HEK293 (cell line): Measurements from ENCODE around the gene MTR.

Experiments
- CTCF ChIA-PET: fragments of 350-600 bp; formaldehyde crosslinking; extraction: SDS; loops from one replicate; lab custom pipeline; 2021; ENCODE audit warnings: antibody characterized with exemption; lab: Yijun Ruan, JAX
- POLR2A ChIA-PET: fragments of 300-600 bp; formaldehyde crosslinking; extraction: SDS; loops from one replicate; lab custom pipeline; 2020; ENCODE audit warnings: antibody characterized with exemption, inconsistent platforms; lab: Yijun Ruan, JAX
- H3K27ac ChIP-seq: fragments of 200-500 bp; sonication (Bioruptor generic); 2 replicates; pipeline ENCODE4 v1.5.1; 2014; ENCODE audit warnings: low read depth, low read length, control low read depth, inconsistent platforms; ENCODE audit errors: extremely low read depth
- H3K36me3 ChIP-seq, 2 experiments: fragments of 200-500 bp in 1 of 2; sonication (Bioruptor generic) in 1 of 2; 1 replicate in 1 of 2; 2 replicates in 1 of 2; pipeline ENCODE4 v1.5.1; 2014 to 2017; ENCODE audit warnings: inconsistent platforms in 2 of 2, low read length in 2 of 2; ENCODE audit not compliant: control insufficient read depth in 2 of 2, insufficient read depth in 1 of 2
- H3K4me1 ChIP-seq: fragments of 200-500 bp; sonication (Bioruptor generic); 2 replicates; pipeline ENCODE4 v1.5.1; 2014; ENCODE audit warnings: mild to moderate bottlenecking, low read length, inconsistent platforms; ENCODE audit not compliant: control insufficient read depth, insufficient read depth
- H3K4me3 ChIP-seq: 2 replicates; pipeline ENCODE4 v1.5.1; 2011; ENCODE audit warnings: low read depth, mild to moderate bottlenecking, control low read depth, low read length, moderate library complexity
- H3K9me3 ChIP-seq: fragments of 200-500 bp; sonication (Bioruptor generic); 2 replicates; pipeline ENCODE4 v1.5.1; 2014; ENCODE audit warnings: low read depth, low read length, inconsistent platforms; ENCODE audit not compliant: control insufficient read depth, insufficient read depth
- GLI4 ChIP-seq: fragments of 450-650 bp; formaldehyde crosslinking; IDR thresholded peaks from 2 replicates; pipeline ENCODE4 v1.5.1; 2016; ENCODE audit warnings: missing biosample characterization, missing genetic modification characterization
- GLIS1 ChIP-seq: fragments of 450-650 bp; formaldehyde crosslinking; IDR thresholded peaks from 2 replicates; pipeline ENCODE4 v1.5.1; 2016; ENCODE audit warnings: missing biosample characterization, missing genetic modification characterization
- IKZF3 ChIP-seq: fragments of 450-650 bp; IDR thresholded peaks from 2 replicates; pipeline ENCODE4 v1.5.0; 2018; ENCODE audit warnings: missing biosample characterization, mild to moderate bottlenecking, missing genetic modification characterization, moderate library complexity
- KLF1 ChIP-seq: fragments of 450-650 bp; formaldehyde crosslinking; IDR thresholded peaks from 2 replicates; pipeline ENCODE4 v1.5.1; 2016; ENCODE audit warnings: missing biosample characterization, missing genetic modification characterization
- SALL2 ChIP-seq: fragments of 450-650 bp; formaldehyde crosslinking; IDR thresholded peaks from 2 replicates; pipeline ENCODE4 v1.5.0; 2017; ENCODE audit warnings: missing biosample characterization, mild to moderate bottlenecking, missing genetic modification characterization, borderline replicate concordance
- ZBTB1 ChIP-seq: fragments of 450-650 bp; formaldehyde crosslinking; IDR thresholded peaks from 2 replicates; pipeline ENCODE4 v1.5.1; 2016; ENCODE audit warnings: missing biosample characterization, missing genetic modification characterization
- ZBTB8A ChIP-seq: fragments of 450-650 bp; formaldehyde crosslinking; IDR thresholded peaks from 2 replicates; pipeline ENCODE4 v1.5.1; 2016; ENCODE audit warnings: missing biosample characterization, missing genetic modification characterization
- ZEB2 ChIP-seq: fragments of 450-650 bp; formaldehyde crosslinking; IDR thresholded peaks from 2 replicates; pipeline ENCODE4 v1.5.1; 2016; ENCODE audit warnings: missing biosample characterization, missing genetic modification characterization
- ZFHX2 ChIP-seq: fragments of 450-650 bp; formaldehyde crosslinking; conservative IDR thresholded peaks from 2 replicates; pipeline ENCODE4 v1.5.1; 2016; ENCODE audit warnings: missing biosample characterization, missing genetic modification characterization
- ZNF133 ChIP-seq: fragments of 450-650 bp; formaldehyde crosslinking; IDR thresholded peaks from 2 replicates; pipeline ENCODE4 v1.5.1; 2016; ENCODE audit warnings: missing biosample characterization, missing genetic modification characterization
- ZNF140 ChIP-seq: fragments of 450-650 bp; formaldehyde crosslinking; IDR thresholded peaks from 2 replicates; pipeline ENCODE4 v1.5.1; 2016; ENCODE audit warnings: missing biosample characterization, missing genetic modification characterization
- ZNF292 ChIP-seq: fragments of 450-650 bp; formaldehyde crosslinking; IDR thresholded peaks from 2 replicates; pipeline ENCODE4 v1.5.1; 2016; ENCODE audit warnings: low read depth, missing biosample characterization, missing genetic modification characterization, borderline replicate concordance
- ZNF302 ChIP-seq: fragments of 450-650 bp; formaldehyde crosslinking; IDR thresholded peaks from 2 replicates; pipeline ENCODE4 v1.5.1; 2016; ENCODE audit warnings: missing biosample characterization, missing genetic modification characterization, low read depth
- ZNF335 ChIP-seq: fragments of 450-650 bp; formaldehyde crosslinking; conservative IDR thresholded peaks from 2 replicates; pipeline ENCODE4 v1.5.1; 2016; ENCODE audit warnings: missing biosample characterization, missing genetic modification characterization
- ZNF426 ChIP-seq: fragments of 450-650 bp; formaldehyde crosslinking; IDR thresholded peaks from 2 replicates; pipeline ENCODE4 v1.5.1; 2017; ENCODE audit warnings: missing biosample characterization, missing genetic modification characterization, mild to moderate bottlenecking, inconsistent platforms, moderate library complexity
- ZNF521 ChIP-seq: fragments of 450-650 bp; formaldehyde crosslinking; IDR thresholded peaks from 2 replicates; pipeline ENCODE4 v1.5.1; 2017; ENCODE audit warnings: missing biosample characterization, mild to moderate bottlenecking, missing genetic modification characterization
- ZNF530 ChIP-seq: fragments of 450-650 bp; formaldehyde crosslinking; IDR thresholded peaks from 2 replicates; pipeline ENCODE4 v1.5.1; 2016; ENCODE audit warnings: low read depth, missing biosample characterization, missing genetic modification characterization
- ZNF571 ChIP-seq: fragments of 450-650 bp; formaldehyde crosslinking; IDR thresholded peaks from 2 replicates; pipeline ENCODE4 v1.5.0; 2017; ENCODE audit warnings: missing biosample characterization, missing genetic modification characterization
- ZNF670 ChIP-seq: fragments of 450-650 bp; formaldehyde crosslinking; IDR thresholded peaks from 2 replicates; pipeline ENCODE4 v1.5.1; 2016; ENCODE audit warnings: missing biosample characterization, missing genetic modification characterization, low read depth
- ZNF76 ChIP-seq: fragments of 450-650 bp; formaldehyde crosslinking; IDR thresholded peaks from 2 replicates; pipeline ENCODE4; 2016; ENCODE audit warnings: low read depth, missing biosample characterization, missing genetic modification characterization, borderline replicate concordance
- TF ChIP-seq, protein P1 (sequence below): fragments of 450-650 bp; formaldehyde crosslinking; IDR thresholded peaks from 2 replicates; pipeline ENCODE4 v1.5.1; 2016; ENCODE audit warnings: missing biosample characterization, missing genetic modification characterization
- TF ChIP-seq, protein P2 (sequence below): fragments of 450-650 bp; formaldehyde crosslinking; IDR thresholded peaks from 2 replicates; pipeline ENCODE4 v1.5.1; 2017; ENCODE audit warnings: missing biosample characterization, missing genetic modification characterization
- TF ChIP-seq, protein P3 (sequence below): fragments of 450-650 bp; formaldehyde crosslinking; IDR thresholded peaks from 2 replicates; pipeline ENCODE4 v1.5.1; 2017; ENCODE audit warnings: missing biosample characterization, missing genetic modification characterization
- TF ChIP-seq, protein P4 (sequence below): fragments of 450-650 bp; formaldehyde crosslinking; optimal IDR thresholded peaks from 2 replicates; pipeline ENCODE3; 2016; ENCODE audit warnings: missing biosample characterization, mild to moderate bottlenecking, missing genetic modification characterization

Gene MTR

DNA sequence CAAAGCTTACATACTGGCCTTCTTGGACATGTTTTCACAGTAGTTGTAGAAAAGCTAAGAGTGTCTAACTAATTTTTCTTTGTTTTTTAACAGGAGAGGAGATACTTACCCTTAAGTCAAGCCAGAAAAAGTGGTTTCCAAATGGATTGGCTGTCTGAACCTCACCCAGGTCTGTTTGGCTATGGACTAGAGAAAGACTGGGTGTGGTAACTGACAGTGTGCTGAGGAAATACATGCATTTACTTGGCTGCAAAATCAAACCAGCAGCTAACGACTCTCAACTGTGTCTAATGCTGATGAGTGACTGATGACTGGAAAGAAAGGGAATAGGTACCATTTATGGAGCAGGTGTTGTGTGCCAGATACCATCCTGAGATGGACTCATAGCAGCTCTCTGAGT is 91.1 kb downstream of the MTR start (continued):
- TF ChIP-seq IKZF3 (tag by site-specific recombination) (no peak), SALL2 (tag by site-specific recombination) (no peak), ZNF140 (tag by site-specific recombination) (no peak), KLF1 (tag by site-specific recombination) (no peak), GLIS1 (tag by site-specific recombination) (no peak), ZNF292 (tag by site-specific recombination) (no peak), ZNF335 (tag by site-specific recombination) (no peak), ZBTB1 (no peak), ZNF133 (tag by site-specific recombination) (no peak)
- TF ChIP-seq, protein P1, sequence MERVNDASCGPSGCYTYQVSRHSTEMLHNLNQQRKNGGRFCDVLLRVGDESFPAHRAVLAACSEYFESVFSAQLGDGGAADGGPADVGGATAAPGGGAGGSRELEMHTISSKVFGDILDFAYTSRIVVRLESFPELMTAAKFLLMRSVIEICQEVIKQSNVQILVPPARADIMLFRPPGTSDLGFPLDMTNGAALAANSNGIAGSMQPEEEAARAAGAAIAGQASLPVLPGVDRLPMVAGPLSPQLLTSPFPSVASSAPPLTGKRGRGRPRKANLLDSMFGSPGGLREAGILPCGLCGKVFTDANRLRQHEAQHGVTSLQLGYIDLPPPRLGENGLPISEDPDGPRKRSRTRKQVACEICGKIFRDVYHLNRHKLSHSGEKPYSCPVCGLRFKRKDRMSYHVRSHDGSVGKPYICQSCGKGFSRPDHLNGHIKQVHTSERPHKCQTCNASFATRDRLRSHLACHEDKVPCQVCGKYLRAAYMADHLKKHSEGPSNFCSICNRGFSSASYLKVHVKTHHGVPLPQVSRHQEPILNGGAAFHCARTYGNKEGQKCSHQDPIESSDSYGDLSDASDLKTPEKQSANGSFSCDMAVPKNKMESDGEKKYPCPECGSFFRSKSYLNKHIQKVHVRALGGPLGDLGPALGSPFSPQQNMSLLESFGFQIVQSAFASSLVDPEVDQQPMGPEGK (tag by site-specific recombination), result no peak
- TF ChIP-seq, protein P2, sequence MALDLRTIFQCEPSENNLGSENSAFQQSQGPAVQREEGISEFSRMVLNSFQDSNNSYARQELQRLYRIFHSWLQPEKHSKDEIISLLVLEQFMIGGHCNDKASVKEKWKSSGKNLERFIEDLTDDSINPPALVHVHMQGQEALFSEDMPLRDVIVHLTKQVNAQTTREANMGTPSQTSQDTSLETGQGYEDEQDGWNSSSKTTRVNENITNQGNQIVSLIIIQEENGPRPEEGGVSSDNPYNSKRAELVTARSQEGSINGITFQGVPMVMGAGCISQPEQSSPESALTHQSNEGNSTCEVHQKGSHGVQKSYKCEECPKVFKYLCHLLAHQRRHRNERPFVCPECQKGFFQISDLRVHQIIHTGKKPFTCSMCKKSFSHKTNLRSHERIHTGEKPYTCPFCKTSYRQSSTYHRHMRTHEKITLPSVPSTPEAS (tag by site-specific recombination), result no peak

DNA sequence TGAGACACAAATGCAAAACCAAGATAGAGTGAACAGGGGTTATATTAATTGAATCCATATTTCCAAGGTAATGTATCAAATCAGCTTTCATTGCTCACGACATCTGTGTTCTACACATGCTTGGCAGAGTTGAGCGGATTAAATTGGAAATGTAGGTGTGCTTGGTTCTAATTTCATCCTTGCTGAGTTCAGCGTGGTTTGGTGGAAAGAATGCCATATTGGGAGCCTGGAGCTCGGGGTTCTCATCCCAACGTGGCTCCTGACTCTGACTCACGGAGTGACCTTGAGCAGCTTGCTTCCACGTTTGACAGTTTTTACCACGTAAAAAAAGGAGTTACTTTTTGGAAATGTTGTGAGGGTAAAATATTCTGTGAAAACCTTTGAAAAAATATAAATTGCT is 92.0 kb downstream of the MTR start:
- Histone ChIP-seq H3K27ac (no peak overlapping the region), H3K4me3 (no peak overlapping the region), H3K9me3 (no peaks in the 10 kb centered on the region), H3K4me1 (no peaks in the 10 kb centered on the region), H3K36me3 (peaks cover 11 to 75% of the 10 kb centered on the region in 2 experiments)
- POLR2A ChIA-PET, result interaction anchor here (0.6 kb wide), 1 partner anchor 736 kb away, joined by 3 read pairs; no protein-coding TSS in a partner anchor
- CTCF ChIA-PET, result interaction anchor here (0.7 kb wide), 1 partner anchor 783 kb away, joined by 3 read pairs; no protein-coding TSS in a partner anchor
- TF ChIP-seq ZFHX2 (no peak), ZNF140 (tag by site-specific recombination) (no peak), ZEB2 (tag by site-specific recombination) (no peak), ZNF426 (tag by site-specific recombination) (no peak), ZNF670 (no peak), ZBTB1 (no peak), ZBTB8A (tag by site-specific recombination) (no peak)
- TF ChIP-seq, protein P3, sequence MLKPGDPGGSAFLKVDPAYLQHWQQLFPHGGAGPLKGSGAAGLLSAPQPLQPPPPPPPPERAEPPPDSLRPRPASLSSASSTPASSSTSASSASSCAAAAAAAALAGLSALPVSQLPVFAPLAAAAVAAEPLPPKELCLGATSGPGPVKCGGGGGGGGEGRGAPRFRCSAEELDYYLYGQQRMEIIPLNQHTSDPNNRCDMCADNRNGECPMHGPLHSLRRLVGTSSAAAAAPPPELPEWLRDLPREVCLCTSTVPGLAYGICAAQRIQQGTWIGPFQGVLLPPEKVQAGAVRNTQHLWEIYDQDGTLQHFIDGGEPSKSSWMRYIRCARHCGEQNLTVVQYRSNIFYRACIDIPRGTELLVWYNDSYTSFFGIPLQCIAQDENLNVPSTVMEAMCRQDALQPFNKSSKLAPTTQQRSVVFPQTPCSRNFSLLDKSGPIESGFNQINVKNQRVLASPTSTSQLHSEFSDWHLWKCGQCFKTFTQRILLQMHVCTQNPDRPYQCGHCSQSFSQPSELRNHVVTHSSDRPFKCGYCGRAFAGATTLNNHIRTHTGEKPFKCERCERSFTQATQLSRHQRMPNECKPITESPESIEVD (tag by site-specific recombination), result no peak

DNA sequence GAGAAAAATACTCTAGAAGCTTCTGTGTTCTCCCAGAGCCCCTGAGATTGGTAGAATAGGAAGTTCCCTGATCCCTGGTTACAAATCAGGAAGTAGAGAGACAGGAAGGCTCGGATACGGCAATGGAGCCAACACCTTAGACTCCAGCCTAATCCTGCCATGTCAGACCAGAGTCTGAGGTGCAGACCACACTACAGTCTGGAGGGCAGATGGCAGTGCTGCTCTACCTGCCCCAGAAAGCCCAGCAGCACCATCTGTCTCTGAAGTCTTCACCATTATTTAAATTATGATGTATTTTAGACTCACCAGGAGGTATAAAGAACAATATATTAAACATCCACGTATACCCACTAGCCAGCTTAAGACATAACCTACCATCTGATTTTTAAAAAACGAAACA is 93.0 kb downstream of the MTR start:
- no peaks in the 10 kb centered on the region for H3K9me3 ChIP-seq
- ChIA-PET POLR2A (no interaction called here), CTCF (interaction anchor here (0.8 to 1.4 kb wide), 2 partner anchors 18 to 674 kb away, joined by 3 to 4 read pairs; no protein-coding TSS in a partner anchor)
- TF ChIP-seq, protein P4, sequence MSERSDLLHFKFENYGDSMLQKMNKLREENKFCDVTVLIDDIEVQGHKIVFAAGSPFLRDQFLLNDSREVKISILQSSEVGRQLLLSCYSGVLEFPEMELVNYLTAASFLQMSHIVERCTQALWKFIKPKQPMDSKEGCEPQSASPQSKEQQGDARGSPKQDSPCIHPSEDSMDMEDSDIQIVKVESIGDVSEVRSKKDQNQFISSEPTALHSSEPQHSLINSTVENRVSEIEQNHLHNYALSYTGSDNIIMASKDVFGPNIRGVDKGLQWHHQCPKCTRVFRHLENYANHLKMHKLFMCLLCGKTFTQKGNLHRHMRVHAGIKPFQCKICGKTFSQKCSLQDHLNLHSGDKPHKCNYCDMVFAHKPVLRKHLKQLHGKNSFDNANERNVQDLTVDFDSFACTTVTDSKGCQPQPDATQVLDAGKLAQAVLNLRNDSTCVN (tag by site-specific recombination), result no peak
- TF ChIP-seq ZNF571, result no peak
- no peak for TF ChIP-seq ZNF76 (tag by site-specific recombination)
- no peak for TF ChIP-seq ZBTB8A (tag by site-specific recombination)
- TF ChIP-seq GLI4 (tag by site-specific recombination), result no peak
- no peak for TF ChIP-seq ZNF302 (tag by site-specific recombination)
- no peak for TF ChIP-seq ZNF530
- TF ChIP-seq ZNF521 (tag by site-specific recombination), result no peak
- H3K36me3 ChIP-seq, result peaks cover 19 to 84% of the 10 kb centered on the region in 2 experiments
- no peak overlapping the region for H3K4me3 ChIP-seq
- H3K27ac ChIP-seq, result no peak overlapping the region
- H3K4me1 ChIP-seq, result no peaks in the 10 kb centered on the region
